GM19023 (cell line): Measurements from ENCODE around the gene ME3.
"Not testable (repeated sequence)": the region's sequence is repeated elsewhere in the genome, so short reads cannot be mapped to it uniquely, and the experiment has no call there.

Experiments used
- ATAC-seq: cut with Tn5 transposase; IDR thresholded peaks from one replicate; pipeline ENCODE4 v1.9.1; 2021; ENCODE audit warnings: mild to moderate bottlenecking, moderate library complexity; ENCODE audit not compliant: unreplicated experiment

ME3 gene

GRCh38 chr11:86623736-86624135 is 48.7 kb downstream of the ME3 start:
- no peak for ATAC-seq

DNA sequence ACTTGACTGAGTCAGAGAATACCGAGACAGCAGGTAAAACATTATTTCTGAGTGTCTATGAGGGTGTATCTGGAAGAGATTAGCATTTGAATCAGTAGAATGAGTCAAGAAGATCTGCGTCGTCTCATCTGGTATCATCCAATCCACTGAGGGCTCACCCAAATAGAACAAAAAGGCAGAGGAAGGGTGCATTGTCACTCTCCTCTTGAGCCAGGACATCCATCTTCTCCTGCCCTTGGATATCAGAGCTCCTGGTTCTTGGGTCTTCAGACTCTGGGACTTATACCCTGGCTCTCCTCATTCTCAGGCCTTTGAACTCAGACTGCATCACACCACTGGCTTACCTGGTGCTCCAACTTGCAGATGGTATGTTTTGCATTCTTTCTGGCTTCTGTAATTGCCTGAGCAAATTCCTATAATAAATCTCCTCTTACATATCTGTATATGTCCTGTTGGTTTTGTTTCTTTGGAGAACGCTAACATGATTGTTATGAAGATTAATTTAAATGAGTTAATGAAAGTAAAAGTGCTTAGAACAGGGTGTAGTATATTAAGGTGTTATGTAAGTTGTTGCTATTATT is 49.3 kb downstream of the ME3 start:
- ATAC-seq = no peak

DNA sequence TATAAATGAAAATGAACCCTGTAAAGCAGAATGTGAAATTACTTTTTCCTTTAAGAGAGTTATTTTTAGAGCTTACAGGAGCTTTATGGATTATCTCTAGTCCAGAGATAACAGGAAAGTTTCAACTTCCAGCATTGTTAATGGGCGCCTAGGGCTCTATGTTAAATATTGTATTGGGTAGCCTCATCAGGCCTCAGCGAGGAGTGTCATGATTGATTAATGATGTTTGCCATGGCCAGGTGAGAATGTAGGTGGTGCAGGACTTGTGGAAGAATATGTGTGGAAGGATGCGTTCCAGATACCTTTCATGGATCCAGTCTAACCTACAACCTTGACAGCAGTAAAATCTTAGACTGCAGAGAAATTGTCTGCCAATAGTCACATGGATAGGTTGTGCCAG is 50.6 kb downstream of the ME3 start:
- no peak for ATAC-seq

- no peak for ATAC-seq
Observed at GRCh38 chr11:86620891-86621521, 51.4 kb downstream of the ME3 start.

GRCh38 chr11:86619428-86619827 is 53.0 kb downstream of the ME3 start:
- not testable (repeated sequence) for ATAC-seq

GRCh38 chr11:86617502-86617901 is 54.9 kb downstream of the ME3 start:
- ATAC-seq = no peak

DNA sequence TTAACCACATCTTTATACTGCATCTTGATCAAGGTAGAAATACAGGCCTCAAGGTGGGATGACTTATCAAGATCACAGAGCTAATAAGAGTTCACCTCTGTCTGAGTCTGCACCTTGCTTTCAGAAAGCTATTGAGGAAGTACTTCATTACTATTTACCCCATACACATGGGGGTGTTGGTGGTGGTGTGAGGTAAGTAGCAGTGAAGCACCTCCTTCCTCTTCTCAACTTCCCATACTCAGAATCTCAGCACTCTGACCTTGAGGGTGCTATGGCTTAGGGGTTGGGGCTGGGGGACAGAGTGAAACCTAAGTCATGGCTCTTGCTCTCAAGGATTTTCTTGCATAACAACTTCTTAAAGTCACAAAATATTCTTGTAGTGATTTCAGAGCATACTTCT is 56.9 kb downstream of the ME3 start:
- ATAC-seq = no peak

GRCh38 chr11:86610559-86611341 is 61.7 kb downstream of the ME3 start:
- no peak for ATAC-seq

DNA sequence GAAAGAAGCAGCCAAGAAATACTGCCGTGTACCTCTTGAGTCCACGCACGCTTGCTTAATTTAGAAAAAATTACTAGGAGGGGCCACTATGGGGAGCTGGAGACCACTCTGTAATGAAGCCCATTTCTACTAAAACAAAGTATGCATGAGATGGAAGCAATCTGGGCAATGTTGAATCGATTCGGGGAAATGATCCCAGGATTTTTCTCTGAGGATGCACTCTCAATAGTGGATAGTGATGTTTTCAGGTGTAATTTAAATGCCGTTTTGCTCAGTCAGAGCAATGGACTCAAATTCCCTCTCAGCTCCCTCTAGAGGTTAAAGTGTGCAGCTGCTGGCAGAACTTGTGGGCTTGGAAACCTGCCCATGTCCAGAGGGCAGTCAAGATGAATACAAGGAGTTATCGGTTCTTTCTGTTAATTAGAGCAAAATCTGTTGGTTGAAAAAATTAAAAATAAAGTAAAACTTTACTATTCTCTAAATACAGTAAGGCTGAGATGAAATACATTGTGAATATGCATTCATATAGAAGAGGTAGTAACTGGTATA is 64.1 kb downstream of the ME3 start:
- peak; percentile 92 for ATAC-seq

- no peak for ATAC-seq
Observed at GRCh38 chr11:86606836-86607481, 65.5 kb downstream of the ME3 start.

- ATAC-seq = no peak
Observed at GRCh38 chr11:86606270-86606835, 66.1 kb downstream of the ME3 start.

GRCh38 chr11:86596861-86597586 is 75.4 kb downstream of the ME3 start:
- ATAC-seq = no peak

DNA sequence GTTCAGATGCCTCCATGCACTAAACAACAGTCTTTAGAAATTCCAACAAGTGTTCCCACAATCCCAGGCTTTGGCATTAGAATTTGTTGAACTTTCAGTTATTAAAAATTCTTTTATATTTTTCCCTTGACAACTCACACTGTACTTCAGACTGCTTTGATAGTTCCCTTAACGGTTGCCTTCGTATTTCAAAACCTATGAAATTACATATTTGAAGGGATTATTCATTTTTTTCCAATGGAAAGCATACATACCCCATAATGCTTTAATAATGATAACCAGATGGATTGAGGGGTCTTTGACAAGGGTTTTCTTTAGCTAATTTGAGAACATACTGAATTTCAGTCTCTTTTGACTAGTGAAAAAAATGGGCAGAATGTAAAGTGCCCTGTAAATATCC is 76.5 kb downstream of the ME3 start:
- no peak for ATAC-seq

- no peak for ATAC-seq
Observed at GRCh38 chr11:86595451-86595850, 77.0 kb downstream of the ME3 start.

DNA sequence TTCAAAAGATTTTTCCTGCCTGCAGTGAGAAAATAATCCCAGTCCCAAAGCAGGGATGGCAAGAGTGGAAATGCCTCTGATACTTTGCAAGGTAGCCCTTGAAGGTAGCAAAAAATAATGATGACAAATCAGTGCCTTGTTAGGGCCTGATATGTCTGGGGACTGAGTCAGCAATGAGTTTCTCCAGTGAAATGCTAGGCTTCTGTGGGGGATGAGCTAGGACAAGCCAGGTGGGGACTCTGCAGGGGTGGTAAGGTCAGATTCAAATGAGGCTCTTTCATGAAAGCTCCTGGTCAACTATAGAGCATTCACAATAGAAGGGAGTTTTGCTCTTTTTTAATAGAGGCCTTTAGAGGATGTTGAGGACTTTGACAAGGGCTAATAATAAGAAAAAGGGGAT is 77.7 kb downstream of the ME3 start:
- ATAC-seq = no peak

GRCh38 chr11:86593833-86594232 is 78.6 kb downstream of the ME3 start:
- no peak for ATAC-seq

DNA sequence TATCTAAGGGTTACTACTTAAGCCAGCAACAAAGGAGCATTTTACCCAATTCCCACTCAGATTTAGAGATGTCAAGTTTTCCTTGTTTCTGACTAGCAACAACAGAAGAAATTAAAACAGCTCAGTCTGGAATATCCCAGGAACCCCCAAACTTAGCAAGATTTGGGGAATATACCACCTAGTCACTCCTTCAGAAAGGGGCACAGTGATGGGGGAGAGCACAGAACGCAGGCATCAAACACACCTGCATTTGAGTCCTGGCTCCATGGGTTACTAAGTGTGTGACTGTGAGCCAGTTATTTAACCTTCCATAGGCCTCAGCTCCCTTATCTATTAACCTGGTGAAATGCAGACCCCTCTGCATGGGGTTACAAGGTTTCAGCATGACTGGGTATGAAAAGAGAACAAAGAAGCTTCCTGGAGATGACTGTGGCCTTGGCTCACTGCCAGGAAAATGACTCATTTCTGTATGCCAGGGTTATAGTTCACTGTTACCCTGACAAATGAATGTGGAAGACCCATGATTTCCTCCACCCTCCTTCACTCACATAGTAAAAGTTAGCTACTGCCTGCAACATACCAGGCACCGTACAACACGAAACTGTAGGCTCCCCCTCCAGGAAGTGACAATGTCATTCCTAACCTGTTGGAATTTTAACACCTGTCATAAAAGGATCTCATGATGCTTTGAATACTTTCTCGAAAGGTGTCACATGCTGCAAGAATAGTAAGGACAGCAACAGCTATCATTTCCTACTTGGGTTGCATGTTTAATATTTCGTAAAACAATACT is 79.6 kb downstream of the ME3 start:
- ATAC-seq = peak; percentile 96

DNA sequence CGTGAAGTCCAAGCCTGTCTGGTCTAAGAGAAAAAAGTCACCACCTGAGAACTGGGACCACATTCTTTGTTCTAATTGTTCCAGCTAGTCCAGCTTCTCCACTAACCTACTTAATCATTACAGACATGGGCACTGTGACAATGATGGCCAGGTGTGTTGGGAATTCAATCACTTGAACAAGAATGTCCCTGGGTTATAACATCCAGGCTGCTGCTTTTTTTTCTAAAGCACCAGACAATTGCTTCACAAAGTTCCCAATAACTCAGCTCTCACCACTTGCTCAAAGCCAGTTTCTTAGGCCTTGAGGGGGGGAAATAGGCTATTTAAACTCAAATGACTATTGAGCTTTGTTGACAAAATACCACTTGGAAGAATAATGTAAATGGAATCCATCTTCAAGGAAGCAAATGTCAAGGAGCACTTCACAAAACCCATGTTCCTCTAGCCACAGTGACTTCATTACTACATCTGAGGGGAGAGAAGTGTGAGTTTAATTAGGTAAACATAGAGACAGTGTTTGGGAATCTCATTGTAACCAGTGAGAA is 80.3 kb downstream of the ME3 start:
- no peak for ATAC-seq

- ATAC-seq = no peak
Observed at GRCh38 chr11:86591631-86592030, 80.8 kb downstream of the ME3 start.
